Glomerular visceral epithelial cell (primary cell): ENCODE data around the gene TSHZ2.

Experiments
- DNase-seq: peaks from one replicate; pipeline ENCODE4 v3.0.0-alpha.2; 2016; ENCODE audit errors: extremely low spot score

TSHZ2 gene

DNA sequence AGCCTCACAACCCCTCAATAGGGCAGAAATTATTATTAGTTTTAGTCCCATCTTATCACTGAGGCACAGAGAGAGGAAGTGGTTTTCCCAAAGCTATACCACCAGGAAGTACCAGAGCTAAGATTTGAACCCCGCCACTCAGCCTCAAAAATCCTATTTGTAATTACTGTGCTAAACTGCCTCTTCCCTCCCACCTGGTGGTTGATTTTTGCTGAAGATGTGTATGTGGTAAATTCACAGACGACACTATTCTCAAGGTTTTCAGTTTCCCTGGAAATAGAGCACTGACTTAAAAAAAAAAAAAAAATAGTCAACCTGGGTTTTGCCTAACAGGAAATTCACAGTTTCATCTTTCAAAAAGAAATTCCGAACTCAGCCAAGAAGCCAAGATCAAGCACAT lies 57.9 kb downstream of the TSHZ2 start:
- DNase-seq, result no peak

DNA sequence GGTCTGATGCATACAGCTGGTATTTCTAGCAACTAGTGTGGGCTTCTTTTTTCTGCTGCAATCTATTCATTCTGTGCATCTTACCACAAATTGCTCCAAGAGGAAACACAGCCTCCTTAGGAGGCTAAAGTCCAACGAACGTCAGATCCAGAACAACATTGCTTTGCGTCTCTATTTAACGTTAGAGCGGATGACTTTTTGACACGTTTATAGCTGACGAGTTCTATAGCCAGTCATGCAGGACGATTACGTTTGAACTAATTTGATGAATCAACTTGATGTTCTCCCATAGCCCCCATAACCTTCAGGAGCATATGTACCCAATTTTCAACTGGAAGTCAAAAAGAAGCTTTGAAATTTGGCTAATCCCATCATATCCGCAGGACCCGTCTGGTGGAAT lies 59.9 kb downstream of the TSHZ2 start:
- DNase-seq, result no peak

DNA sequence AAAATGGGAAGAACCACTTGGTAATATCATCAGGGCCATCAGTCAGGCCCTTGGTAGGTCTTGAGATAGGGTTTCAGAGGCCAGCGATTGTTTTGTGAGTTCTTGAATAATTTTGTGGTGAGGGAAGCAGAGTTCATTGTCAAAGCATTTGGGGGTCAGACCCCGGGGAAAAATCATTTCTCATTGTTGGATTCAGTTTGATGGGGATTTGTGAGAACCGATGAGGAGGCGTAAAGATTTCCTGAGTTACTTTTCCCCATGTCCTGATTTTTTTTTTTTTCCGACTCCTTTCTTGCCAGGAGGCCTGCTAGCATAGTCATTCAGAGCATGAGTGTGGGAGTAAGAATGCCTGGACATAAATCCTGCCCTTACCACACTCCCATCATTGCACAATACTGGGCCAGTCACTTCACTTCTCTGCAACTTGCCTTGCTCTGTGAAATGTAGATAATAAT lies 60.3 kb downstream of the TSHZ2 start:
- DNase-seq, result no peak

DNA sequence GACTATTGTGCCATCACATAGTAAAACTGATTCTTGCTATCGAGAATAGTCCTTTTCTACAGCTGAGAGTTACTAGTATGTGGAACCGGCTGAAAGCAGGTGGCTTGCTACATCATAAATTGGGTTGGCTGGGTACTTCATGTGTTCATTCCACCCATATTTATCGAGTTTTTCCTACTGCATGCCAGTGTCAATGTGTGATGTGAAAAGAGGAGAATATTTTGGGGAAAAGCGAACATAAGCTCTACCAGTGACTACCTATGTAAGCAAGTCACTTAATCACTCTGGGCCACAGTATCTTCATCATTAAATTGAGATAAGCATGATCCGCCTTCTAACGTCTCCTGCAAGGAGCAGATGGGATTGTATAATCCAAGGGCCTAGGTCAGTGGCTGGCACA lies 61.0 kb downstream of the TSHZ2 start:
- DNase-seq, result no peak

DNA sequence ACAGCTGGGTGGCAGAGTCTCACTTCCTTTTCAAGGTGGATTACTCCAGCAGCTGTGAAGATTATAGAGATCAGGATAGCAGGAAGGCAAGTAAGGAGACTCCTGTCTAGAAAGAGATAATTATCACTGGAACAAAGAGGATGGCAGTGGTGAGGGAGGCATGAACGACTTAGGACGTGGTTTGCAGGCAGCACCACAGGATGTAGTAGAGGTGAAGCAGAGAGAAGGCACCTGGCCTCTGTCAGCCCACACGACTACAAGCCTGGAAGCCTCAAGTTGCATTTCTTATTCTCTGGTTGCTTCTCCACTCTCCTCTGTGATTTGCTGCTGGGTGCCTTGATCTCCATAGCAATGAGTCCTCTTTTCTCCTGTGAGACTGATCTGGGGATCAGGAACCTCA lies 62.7 kb downstream of the TSHZ2 start:
- DNase-seq, result no peak

DNA sequence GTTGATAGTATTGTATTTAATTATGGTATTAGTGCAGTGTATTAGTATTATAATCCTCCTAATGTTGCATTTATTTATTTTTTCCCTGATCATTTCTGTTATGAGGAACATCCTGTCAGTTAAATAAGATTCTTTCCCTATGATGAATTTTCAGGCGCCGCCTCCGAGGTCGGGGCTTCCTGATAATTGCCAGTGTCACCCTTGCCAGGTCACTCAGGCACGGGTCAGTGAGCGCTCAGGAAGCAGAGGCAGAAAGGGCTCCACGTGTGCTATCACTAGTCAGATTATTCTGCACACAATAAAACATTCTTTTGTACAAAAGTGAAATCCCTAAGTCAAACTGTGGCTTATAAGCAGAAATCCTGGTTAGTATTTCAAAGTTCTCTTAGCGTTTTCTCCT lies 64.8 kb downstream of the TSHZ2 start:
- no peak for DNase-seq

DNA sequence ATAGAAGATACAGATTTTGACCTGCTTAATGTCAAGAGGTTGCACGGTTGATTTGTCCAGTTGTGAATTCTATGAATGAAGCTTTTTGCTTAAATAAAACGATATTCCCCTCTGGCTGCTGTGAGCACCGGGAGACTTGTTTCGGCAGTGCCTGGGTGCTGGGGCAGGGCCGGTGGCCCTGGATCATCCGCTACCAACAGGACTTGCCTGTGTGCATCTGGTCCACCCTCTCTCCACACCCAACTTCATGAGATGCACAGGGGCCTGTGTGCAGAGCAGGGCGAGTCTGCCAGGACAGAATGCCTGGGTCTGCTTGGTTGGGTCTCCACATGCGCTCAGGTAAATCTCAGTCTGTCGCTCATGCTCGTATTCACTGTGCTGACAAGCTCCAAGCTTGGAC lies 65.5 kb downstream of the TSHZ2 start:
- no peak for DNase-seq

DNA sequence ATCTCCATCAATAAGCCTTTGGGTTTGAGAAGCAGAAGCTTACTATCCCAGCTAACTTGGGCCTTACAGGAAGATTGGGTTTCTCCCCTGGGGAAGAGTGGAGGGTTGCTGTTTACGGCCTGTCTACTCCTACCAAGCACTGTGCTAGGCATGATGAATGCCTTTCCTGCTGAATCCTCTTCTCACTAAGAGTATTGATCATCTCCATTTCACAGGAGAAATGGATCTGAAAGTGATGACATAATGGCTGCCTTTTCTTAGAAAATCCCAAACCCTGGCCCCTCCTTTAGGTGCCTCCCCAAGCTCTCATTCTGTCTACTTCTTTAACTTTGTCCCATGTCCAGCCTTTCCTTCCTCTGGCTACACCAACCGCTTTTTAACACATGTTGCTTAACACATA lies 66.1 kb downstream of the TSHZ2 start:
- DNase-seq, result no peak

DNA sequence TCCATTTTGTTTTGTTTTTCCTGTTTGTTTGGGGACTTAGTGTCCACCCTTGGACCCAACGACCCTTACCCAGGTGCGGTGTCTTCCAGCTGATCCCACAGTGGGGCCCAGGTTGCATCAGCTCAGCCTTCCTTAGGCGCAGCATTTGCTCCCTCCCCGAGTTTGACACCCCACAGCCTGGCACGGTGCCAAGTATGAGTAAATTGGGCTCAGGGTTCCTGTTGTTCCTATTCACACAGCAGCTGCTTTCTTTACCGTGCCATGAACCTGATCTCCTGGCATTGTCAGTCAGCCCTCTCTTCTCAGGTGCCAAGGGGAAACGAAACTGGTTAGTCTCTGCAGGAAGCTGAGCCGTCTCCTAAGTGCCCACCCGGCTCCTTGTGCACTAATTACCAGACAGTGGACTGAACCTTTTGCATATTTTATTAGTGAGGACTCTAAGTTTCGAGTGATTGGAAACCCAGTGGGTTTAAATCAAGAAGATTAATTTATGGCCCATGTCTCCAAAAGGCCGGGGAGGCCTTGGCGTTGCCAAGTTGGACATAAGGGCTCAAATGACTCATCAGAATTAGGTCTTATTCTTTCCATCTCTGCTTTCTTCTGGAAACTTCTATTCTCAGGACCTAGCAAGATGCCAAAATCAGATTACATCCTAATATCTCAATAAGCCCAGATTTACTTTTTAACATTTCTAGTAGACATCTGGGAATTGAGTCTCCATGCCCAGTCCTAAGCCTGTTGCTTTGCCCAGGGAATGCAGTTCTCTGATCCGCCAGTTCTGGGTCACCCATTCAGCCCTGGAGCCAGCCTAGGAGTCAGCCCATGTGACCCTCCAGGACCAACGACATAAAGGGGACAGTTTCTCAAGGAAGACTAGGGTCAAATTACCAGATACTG lies 68.8 kb downstream of the TSHZ2 start:
- no peak for DNase-seq

DNA sequence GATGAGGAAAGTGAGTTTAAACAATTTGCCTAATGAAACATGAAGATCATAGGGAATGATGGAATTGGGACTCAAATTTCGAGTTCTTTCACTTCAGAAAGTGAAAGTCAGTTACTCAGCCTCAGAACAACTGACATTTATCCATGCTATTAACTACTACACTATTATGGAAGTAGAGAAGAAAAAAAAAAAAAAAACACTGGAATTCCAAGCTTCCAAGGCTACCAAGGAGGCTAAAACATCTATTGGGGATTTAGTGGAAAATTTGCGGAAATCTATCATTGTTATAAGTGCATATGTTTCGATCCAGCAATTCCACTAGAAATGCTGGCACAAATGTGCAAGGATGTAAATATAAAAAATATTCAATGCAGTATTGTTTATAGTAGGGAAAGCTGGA lies 70.4 kb downstream of the TSHZ2 start:
- DNase-seq, result no peak

DNA sequence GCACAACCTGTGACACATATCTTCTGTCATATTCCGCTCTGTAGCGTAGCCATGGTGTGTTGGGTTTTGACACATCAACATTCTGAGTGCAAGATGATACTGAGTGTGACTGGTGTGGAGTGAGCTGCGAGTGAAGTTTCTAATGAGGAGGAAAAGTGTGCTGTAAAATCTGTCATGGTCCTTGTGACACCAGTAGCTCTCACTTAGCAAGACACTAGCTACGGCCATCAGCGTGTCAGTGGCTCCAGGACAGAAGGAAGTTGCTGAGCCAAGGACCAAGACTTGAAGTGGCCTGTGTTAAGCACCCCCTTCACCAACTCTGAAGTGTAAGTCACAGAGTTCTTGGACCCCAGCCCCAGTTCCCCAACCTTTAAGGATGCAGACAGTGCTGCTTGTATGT lies 72.1 kb downstream of the TSHZ2 start:
- no peak for DNase-seq

DNA sequence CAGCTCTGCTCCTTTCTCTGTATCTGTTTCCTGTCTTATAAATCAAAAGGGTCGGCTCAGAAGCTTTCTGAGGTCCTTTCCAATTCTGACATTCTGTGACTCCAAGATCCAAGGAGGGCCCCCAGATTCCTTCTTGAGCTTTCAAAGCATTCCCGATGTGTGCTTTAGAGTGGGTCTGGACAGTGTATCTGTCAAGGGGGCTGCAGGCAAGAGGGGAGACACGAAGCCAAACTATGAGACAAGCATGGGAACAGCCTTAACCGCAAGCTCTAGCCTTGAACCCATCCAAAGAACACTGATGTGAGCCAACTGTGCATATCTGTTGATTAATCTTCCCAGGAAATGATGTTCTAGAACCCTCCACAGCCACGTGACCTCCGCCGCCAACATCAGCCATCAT lies 73.8 kb downstream of the TSHZ2 start:
- DNase-seq, result no peak

DNA sequence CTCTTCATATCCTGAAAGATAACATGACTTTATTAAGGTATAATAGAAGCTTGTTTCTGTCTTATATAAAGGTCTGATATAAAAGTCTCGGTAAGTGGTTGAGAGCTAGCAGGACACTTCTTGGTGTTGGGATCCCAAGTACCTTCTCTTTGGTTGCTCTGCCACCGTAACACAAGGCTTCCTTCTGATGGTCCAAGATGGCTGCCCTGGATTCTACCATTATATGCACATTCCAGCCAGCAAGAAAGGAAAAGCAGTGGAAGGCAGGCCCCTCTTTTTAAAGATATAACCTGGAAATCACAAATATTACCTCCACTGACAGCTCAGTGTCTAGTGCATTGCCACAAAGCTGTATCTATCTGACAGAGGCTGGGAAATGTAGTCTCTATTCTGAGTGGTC lies 75.0 kb downstream of the TSHZ2 start:
- DNase-seq, result no peak

DNA sequence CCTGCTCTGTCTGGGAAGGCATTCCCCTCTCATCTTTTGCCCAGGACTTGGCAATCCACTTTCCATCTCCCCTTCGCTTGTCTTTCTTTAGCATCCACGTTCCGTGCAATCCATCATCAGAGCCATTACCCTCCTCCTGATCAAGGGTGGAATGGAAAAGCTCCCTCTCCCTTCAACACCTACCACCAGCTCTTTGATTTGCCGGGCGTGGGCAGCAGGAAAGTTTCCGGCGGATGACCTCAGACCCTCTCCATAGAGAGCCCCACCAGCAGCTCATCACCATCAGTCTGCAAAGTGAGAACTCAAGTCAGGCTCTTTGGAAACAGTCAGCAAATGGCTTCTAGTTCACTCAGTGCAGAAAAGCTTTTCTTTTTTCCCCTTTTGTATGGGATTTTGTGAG lies 76.2 kb downstream of the TSHZ2 start:
- DNase-seq, result no peak

DNA sequence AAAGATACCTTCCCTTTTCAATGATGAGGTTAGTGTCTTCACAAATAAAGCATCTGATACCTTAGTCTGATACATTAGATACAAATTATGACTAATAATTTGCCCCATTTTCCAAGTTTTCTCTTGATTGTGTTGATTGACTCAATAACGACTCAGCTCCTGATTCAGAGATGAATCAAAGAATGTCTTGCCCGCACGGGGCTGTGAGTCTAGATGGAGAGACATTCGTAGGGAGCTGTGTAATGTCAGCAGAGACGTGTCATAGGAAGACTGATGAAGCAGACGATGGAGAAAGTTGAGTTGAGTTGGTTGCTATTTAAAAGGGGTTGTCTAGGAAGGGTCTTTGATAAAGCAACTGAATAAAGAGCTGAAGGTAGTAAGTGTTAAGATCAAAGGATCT lies 78.2 kb downstream of the TSHZ2 start:
- DNase-seq, result no peak

DNA sequence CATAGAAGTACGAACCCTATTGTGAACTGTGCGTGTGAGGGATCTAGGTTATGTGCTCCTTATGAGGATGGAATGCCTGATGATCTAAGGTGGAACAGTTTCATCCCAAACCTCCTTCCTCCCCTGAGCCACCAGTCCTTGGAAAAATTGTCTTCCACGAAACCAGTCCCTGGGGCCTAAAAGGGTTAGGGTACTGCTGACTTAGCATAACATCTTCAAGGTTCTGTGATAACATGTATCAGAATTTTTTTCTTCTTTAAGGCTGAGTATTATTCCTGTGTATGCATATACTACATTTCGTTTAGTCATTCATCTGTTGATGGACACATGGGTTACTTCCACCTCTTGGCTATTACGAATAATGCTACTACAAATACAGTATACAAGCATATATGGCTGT lies 80.2 kb downstream of the TSHZ2 start:
- no peak for DNase-seq

DNA sequence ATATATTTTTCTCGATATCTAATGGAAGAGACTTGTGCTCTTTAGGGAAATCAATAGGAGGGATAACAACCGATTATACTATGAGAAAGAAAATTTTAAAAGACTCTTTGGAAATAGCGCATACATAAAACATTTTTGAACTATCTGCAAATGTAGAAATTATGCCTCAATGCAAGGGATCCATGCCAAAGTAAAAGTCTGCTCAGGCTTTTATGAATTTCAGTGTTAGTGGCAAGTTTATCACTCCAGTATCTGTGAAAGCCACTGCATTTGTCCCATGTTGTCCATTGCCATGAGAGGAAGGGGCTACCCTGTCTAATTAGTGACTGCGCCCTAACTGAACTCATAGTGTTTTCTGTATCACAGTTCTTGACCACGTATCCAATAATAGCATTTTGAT lies 81.4 kb downstream of the TSHZ2 start:
- DNase-seq, result no peak

DNA sequence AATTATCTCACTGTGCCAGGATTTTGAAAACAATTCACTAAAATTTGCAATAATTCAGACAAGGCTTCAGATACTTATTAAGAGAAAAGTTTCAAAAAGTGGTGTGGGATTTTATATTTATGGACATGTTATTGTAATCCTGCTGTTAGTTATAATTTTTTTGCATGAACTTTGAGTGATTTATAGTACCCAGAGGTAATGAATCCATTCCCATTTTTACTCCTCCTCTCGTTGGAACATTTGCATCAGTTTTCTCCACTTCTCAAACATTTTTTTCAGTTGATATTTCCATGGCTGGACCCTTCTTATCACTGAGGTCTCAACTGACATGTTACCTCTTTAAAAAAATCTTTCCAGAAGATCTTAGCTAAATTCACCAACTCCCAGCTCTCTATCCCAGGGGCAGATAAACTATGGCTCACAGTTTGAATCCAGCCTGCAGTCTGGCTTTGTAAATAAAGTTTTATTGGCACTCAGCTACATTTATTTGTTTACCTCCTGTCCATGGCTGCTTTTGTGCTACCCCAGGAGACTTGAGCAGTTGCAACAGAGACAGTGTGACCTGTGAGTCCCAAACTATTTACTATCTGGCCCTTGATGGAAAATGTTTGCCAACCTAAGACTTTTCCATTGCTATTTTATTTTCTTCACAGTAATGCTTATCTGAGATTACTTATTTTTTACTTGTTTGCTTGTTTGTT lies 83.4 kb downstream of the TSHZ2 start:
- no peak for DNase-seq

DNA sequence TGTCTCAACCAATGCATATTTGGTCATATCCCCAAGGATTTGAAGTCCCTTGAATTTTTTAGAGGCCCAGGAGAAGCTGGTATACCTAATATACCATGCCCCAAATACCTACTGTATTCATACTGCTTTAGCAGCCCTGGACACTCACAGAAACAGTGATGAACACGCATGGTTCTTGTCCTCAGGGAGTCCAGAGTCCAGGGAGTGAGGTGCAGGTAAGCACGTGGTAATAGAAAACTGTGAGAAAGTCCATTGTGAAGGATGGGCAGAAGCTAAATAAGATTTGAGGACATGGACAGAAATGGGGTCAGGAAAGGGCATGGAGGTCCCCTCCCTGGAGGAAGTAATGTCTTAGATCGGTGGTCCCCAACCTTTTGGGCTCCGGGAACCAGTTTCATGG lies 85.4 kb downstream of the TSHZ2 start:
- DNase-seq, result no peak

DNA sequence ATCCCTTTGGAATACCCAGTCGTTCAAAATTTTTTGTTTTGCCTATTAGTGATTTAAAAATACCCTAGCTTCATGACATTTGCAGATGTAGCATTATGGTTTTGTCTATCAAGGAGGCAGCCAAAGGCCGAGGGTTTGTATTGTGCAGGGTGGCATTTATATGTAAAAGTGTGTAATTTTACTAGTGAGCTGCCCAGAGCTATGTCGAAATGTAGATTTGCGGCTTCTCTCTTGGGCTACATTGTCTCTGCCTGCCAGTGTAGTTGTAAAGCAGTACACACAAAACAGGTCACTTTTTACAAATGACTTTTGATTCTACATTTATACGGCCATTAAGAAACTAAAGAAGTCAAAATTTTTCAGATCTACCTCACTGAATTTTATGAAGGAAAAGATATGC lies 87.7 kb downstream of the TSHZ2 start:
- no peak for DNase-seq

DNA sequence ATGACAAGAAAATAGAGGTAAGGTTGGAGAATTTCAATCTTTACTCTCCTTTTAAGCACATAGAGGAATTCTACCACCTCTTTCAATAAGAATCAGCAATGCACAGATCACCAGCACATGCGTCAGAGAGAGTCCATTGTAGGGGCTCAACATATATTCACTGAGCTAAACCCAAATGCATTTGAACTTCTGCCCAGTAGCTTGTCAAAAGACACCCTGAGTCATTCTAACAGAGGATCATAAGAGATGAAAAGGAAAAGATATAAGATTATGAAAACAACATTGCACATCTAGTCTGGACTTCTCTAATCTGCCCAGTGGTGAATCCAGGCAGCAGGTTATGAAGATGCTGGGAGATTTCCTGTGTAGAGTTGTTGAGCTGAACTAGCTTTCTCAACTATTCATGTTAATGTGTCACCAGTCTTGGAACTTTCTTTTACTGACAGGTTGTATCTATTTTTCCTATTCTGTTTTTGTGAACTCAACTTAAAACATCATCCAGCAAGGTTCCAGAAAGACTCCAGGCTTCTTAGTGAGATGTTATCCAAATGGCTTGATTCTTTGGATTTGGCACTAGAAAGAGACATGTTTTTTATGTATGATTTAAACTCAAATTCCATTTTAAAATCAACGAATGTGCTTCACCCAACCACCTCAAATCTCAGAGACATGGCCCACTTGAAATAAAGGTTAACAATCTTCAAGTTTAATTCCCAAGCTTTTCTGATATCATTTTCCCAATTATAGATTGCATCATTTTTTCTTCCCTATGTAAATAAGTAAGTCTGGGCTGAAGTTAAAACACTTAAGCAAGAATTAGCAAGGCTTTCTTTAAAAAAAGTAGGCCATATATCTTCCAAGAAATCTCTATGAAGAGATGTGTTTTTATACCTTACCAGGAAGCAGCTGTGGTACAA lies 89.3 kb downstream of the TSHZ2 start:
- no peak for DNase-seq

DNA sequence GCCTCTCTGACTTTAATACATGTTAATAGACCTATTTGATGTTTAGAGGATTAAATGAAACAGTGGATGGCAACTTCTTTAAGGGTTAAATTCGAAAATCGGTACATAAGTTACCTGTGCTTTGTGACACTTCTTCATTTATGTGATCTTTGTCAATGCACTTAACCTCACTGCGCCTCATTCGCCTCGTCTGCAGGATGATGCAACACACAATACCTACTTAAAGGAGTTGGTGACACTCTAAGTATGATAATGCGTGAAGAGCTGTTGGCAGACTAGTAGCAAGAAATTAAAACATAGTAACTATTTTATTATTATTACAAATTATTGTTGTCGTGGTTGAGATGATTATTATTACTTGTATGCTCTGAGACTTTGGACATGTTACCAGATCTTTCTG lies 92.8 kb downstream of the TSHZ2 start:
- no peak for DNase-seq
